SK-N-SH (cell line): ENCODE measurements around the gene RAI1. TPM values are rescaled to one million over a fixed set of nuclear protein-coding genes. Genes with fewer than 3 reads are reported as not detected.

Experiments used
- CTCF ChIA-PET: fragments of 300-600, 350-600 bp; formaldehyde crosslinking; extraction: SDS; loops from one replicate; lab custom pipeline; 2021; lab: Yijun Ruan, JAX
- POLR2A ChIA-PET: fragments of 350-600 bp; sonication (Branson Sonifier 250); formaldehyde crosslinking; extraction: SDS; loops from one replicate; lab custom pipeline; 2020; ENCODE audit warnings: antibody characterized with exemption, inconsistent platforms; lab: Yijun Ruan, JAX
- DNase-seq: peaks from one replicate; pipeline ENCODE4 v3.0.0; 2012
- H2AFZ ChIP-seq: fragments of 200-600 bp; sonication (generic); 2 replicates; pipeline ENCODE4 v1.8.1; 2016; ENCODE audit warnings: antibody characterized with exemption, mild to moderate bottlenecking, low read depth
- H3F3A ChIP-seq: fragments of 200-600 bp; sonication (generic); replicated peaks from 2 replicates; pipeline ENCODE3; 2016; ENCODE audit warnings: antibody characterized with exemption, mild to moderate bottlenecking; ENCODE audit not compliant: insufficient read depth
- H3K27ac ChIP-seq, 2 experiments: fragments of 200-500 bp in 1 of 2; fragments of 200-600 bp in 1 of 2; sonication (Bioruptor generic) in 1 of 2; sonication (generic), shearing (Covaris generic) in 1 of 2; 2 replicates each; pipeline versions ENCODE4 v1.5.1 to v1.6.1; 2014 to 2016; ENCODE audit warnings: low read depth in 2 of 2, inconsistent platforms in 1 of 2, low read length in 1 of 2, mild to moderate bottlenecking in 1 of 2, mixed read lengths in 1 of 2
- H3K27me3 ChIP-seq: fragments of 200-600 bp; sonication (generic), shearing (Covaris generic); 2 replicates; pipeline ENCODE4 v1.6.1; 2016; ENCODE audit warnings: mixed run types; ENCODE audit not compliant: insufficient read depth
- H3K36me3 ChIP-seq, 2 experiments: fragments of 200-500 bp in 1 of 2; fragments of 200-600 bp in 1 of 2; sonication (Bioruptor generic) in 1 of 2; sonication (generic) in 1 of 2; replicated peaks in 1 of 2; 2 replicates each; pipeline versions ENCODE3 to v1.5.1; 2014 to 2016; ENCODE audit warnings: low read length in 1 of 2, mild to moderate bottlenecking in 1 of 2; ENCODE audit not compliant: insufficient read depth in 2 of 2, control insufficient read depth in 1 of 2
- H3K4me1 ChIP-seq, 2 experiments: fragments of 200-500 bp in 1 of 2; fragments of 200-600 bp in 1 of 2; sonication (Bioruptor generic) in 1 of 2; sonication (generic), shearing (Covaris generic) in 1 of 2; 2 replicates each; pipeline versions ENCODE4 v1.5.1 to v1.6.1; 2014 to 2016; ENCODE audit warnings: low read depth in 1 of 2, low read length in 1 of 2, mixed run types in 1 of 2; ENCODE audit not compliant: insufficient read depth in 2 of 2, control insufficient read depth in 1 of 2
- H3K4me2 ChIP-seq: fragments of 200-600 bp; sonication (generic), shearing (Covaris generic); 2 replicates; pipeline ENCODE4 v1.6.1; 2017; ENCODE audit warnings: mixed run types
- H3K4me3 ChIP-seq, 2 experiments: fragments of 200-500 bp in 1 of 2; fragments of 200-600 bp in 1 of 2; sonication (Bioruptor generic) in 1 of 2; sonication (generic), shearing (Covaris generic) in 1 of 2; 2 replicates each; pipeline versions ENCODE4 v1.5.1 to v1.8.1; 2014 to 2016; ENCODE audit warnings: low read depth in 2 of 2, inconsistent platforms in 1 of 2, low read length in 1 of 2, mild to moderate bottlenecking in 1 of 2, mixed read lengths in 1 of 2, moderate library complexity in 1 of 2
- H3K79me2 ChIP-seq: fragments of 200-600 bp; sonication (generic); 2 replicates; pipeline ENCODE4 v1.8.1; 2017; ENCODE audit warnings: mild to moderate bottlenecking; ENCODE audit not compliant: insufficient read depth
- H3K9ac ChIP-seq: fragments of 200-600 bp; sonication (generic); 2 replicates; pipeline ENCODE4 v1.6.1; 2017; ENCODE audit warnings: mixed run types
- H3K9me2 ChIP-seq: fragments of 200-600 bp; sonication (generic); 2 replicates; pipeline ENCODE4 v1.6.1; 2017; ENCODE audit warnings: mixed run types
- H3K9me3 ChIP-seq: fragments of 200-600 bp; sonication (generic); 2 replicates; pipeline ENCODE4 v1.6.1; 2017; ENCODE audit warnings: mixed run types, mild to moderate bottlenecking, moderate library complexity
- H4K20me1 ChIP-seq: fragments of 200-600 bp; sonication (generic); 2 replicates; pipeline ENCODE4 v1.6.1; 2017; ENCODE audit warnings: mild to moderate bottlenecking, mixed run types; ENCODE audit not compliant: insufficient read depth
- CHD2 ChIP-seq: fragments of 150-350 bp; IDR thresholded peaks from 2 replicates; pipeline ENCODE4 v1.6.1; 2018; ENCODE audit warnings: low read length; ENCODE audit not compliant: partially characterized antibody
- CTCF ChIP-seq: fragments of 200-600 bp; sonication (generic); IDR thresholded peaks from 2 replicates; pipeline ENCODE4 v1.6.1; 2017; ENCODE audit warnings: antibody characterized with exemption, mild to moderate bottlenecking, moderate library complexity
- EP300 ChIP-seq, 2 experiments: IDR thresholded peaks; 2 replicates each; pipeline versions ENCODE4 v1.4.0 to v1.6.1; 2012; ENCODE audit warnings: borderline replicate concordance in 1 of 2, low read depth in 1 of 2, low read length in 1 of 2
- FOSL2 ChIP-seq: IDR thresholded peaks from 2 replicates; pipeline ENCODE4 v1.4.0; 2012; ENCODE audit warnings: low read depth, mild to moderate bottlenecking, moderate library complexity, borderline replicate concordance
- FOXJ3 ChIP-seq: sonication (generic); formaldehyde crosslinking; IDR thresholded peaks from 2 replicates; pipeline ENCODE4 v1.5.1; 2020; ENCODE audit warnings: mild to moderate bottlenecking, missing genetic modification reagents
- FOXM1 ChIP-seq: IDR thresholded peaks from 2 replicates; pipeline ENCODE4 v1.4.0; 2012; ENCODE audit warnings: low read depth, mild to moderate bottlenecking
- GABPA ChIP-seq: IDR thresholded peaks from 2 replicates; pipeline ENCODE4 v1.4.0; 2012; ENCODE audit warnings: low read depth, mild to moderate bottlenecking
- GATA2 ChIP-seq: sonication (generic); formaldehyde crosslinking; IDR thresholded peaks from 2 replicates; pipeline ENCODE4 v1.5.0; 2020; ENCODE audit warnings: mild to moderate bottlenecking, missing genetic modification reagents
- POLR2AphosphoS5 ChIP-seq: IDR thresholded peaks from 2 replicates; pipeline ENCODE4 v1.6.1; 2012; ENCODE audit warnings: low read depth, low read length
- RAD21 ChIP-seq: IDR thresholded peaks from 2 replicates; pipeline ENCODE4 v1.6.1; 2012; ENCODE audit warnings: mild to moderate bottlenecking, low read length
- RCOR1 ChIP-seq: fragments of 150-350 bp; IDR thresholded peaks from 2 replicates; pipeline ENCODE4 v1.6.1; 2017; ENCODE audit warnings: antibody characterized with exemption, low read length
- RFX5 ChIP-seq: IDR thresholded peaks from 2 replicates; pipeline ENCODE4 v1.6.1; 2012; ENCODE audit warnings: mild to moderate bottlenecking, improper control_type of control experiment, low read length
- RXRA ChIP-seq: IDR thresholded peaks from 2 replicates; pipeline ENCODE4 v1.4.0; 2012; ENCODE audit warnings: low read depth, mild to moderate bottlenecking, borderline replicate concordance
- SMC3 ChIP-seq: IDR thresholded peaks from 2 replicates; pipeline ENCODE4 v1.6.1; 2012; ENCODE audit warnings: low read depth, low read length, improper control_type of control experiment
- TCF12 ChIP-seq: IDR thresholded peaks from 2 replicates; pipeline ENCODE4 v1.4.0; 2012
- YY1 ChIP-seq: IDR thresholded peaks from 2 replicates; pipeline ENCODE4 v1.4.0; 2012; ENCODE audit warnings: low read depth, mild to moderate bottlenecking
- WGBS: methylation state at CpG from one replicate; pipeline ENCODE4 v1.1.6; 2017; ENCODE audit warnings: low lambda C conversion rate; 5-methylcytosine and 5-hydroxymethylcytosine counted together
- polyA plus RNA-seq, 3 experiments: library from polyadenylated mRNA; depleted of rRNA; stranded (reverse); fragments of >200 nt; gene quantifications; 2 replicates each; pipeline ENCODE4 v1.2.3, GENCODE V29; 2012
- TF ChIP-seq, protein P1 (sequence below): IDR thresholded peaks from 2 replicates; pipeline ENCODE4 v1.4.0; 2012; ENCODE audit warnings: low read depth
- TF ChIP-seq, protein P2 (sequence below): IDR thresholded peaks from 2 replicates; pipeline ENCODE4 v1.6.1; 2012; ENCODE audit warnings: mild to moderate bottlenecking, low read depth, low read length, moderate library complexity
- TF ChIP-seq, protein P3 (sequence below): IDR thresholded peaks from 2 replicates; pipeline ENCODE4 v1.4.0; 2012; ENCODE audit warnings: low read depth, borderline replicate concordance
- TF ChIP-seq, protein P4 (sequence below): fragments of 150-350 bp; IDR thresholded peaks from 2 replicates; pipeline ENCODE4 v1.6.1; 2017; ENCODE audit warnings: antibody characterized with exemption, low read length, low read depth, borderline replicate concordance
- TF ChIP-seq, protein P5 (sequence below): IDR thresholded peaks from 2 replicates; pipeline ENCODE4 v1.4.0; 2012; ENCODE audit warnings: low read depth, borderline replicate concordance
- TF ChIP-seq, protein P6 (sequence below): fragments of 150-350 bp; IDR thresholded peaks from 2 replicates; pipeline ENCODE4 v1.6.1; 2016; ENCODE audit warnings: mild to moderate bottlenecking, low read depth, low read length

The RAI1 gene
- 2.6 and 4.7 TPM in 2 replicates for polyA plus RNA-seq (2012; rRNA removed)
- polyA plus RNA-seq (2012; cell fraction: cytosol; rRNA removed), result 3.4 and 3.9 TPM in 2 replicates
- polyA plus RNA-seq (2012; cell fraction: nucleus; rRNA removed), result 16.7 and 20.0 TPM in 2 replicates

GRCh38 chr17:17681187-17681743 is at the start of gene RAI1:
RAI1 (plus strand) TSS chr17:17681458; CDS start chr17:17792949, 111,491 bp downstream.
- Histone ChIP-seq H3K79me2 (peaks cover 47% of the 10 kb centered on the region), H3K27ac (peak within 1 kb of the TSS; percentile 94 to 96), H3K4me2 (peak within 1 kb of the TSS; percentile 97), H3K9me2 (no peaks in the 10 kb centered on the region), H3K4me1 (peaks cover 23 to 29% of the 10 kb centered on the region in 2 experiments), H3K36me3 (no peaks in the 10 kb centered on the region), H3K9me3 (no peaks in the 10 kb centered on the region), H3K27me3 (no peaks in the 10 kb centered on the region), H3K9ac (peak within 1 kb of the TSS; percentile 95), H3K4me3 (peak within 1 kb of the TSS; percentile 81 to 85), H2AFZ (peak within 1 kb of the TSS; percentile 52; the same call in 1 of the 2 replicates), H3F3A (peaks cover 14% of the 10 kb centered on the region), H4K20me1 (peaks cover 11% of the 10 kb centered on the region)
- ChIA-PET POLR2A (interaction anchor here (0.6 to 2.3 kb wide), 7 partner anchors 12 to 155 kb away, joined by 3 to 9 read pairs (median 5); partner anchors contain the start of gene SREBF1), CTCF (interaction anchor here (0.6 to 5.6 kb wide), 55 partner anchors 10 to 377 kb away, joined by 3 to 66 read pairs (median 4); partner anchors contain the start of gene SREBF1)
- WGBS, result 20% methylated on average over 1 of the region's 84 CpGs
- DNase-seq, result peak; percentile 95
- TF ChIP-seq, protein P1, sequence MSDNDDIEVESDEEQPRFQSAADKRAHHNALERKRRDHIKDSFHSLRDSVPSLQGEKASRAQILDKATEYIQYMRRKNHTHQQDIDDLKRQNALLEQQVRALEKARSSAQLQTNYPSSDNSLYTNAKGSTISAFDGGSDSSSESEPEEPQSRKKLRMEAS, result peak; percentile 25; the same call in 1 of the 2 replicates
- TF ChIP-seq FOXM1 (no peak), YY1 (no peak), GATA2 (CRISPR knock-in tag) (no peak), FOSL2 (no peak), RAD21 (peak; percentile 75), SMC3 (peak; percentile 82), CHD2 (peak; percentile 24), FOXJ3 (no peak), GABPA (peak; percentile 55), CTCF (peak; percentile 59), RFX5 (no peak), TCF12 (no peak), POLR2AphosphoS5 (no peak), RXRA (no peak), RCOR1 (no peak), EP300 (IDR thresholded peaks at IDR 0.05; ENCODE audit: borderline replicate concordance in 1 of 2, low read depth in 1 of 2, low read length in 1 of 2) (no peak)
- TF ChIP-seq, protein P2, sequence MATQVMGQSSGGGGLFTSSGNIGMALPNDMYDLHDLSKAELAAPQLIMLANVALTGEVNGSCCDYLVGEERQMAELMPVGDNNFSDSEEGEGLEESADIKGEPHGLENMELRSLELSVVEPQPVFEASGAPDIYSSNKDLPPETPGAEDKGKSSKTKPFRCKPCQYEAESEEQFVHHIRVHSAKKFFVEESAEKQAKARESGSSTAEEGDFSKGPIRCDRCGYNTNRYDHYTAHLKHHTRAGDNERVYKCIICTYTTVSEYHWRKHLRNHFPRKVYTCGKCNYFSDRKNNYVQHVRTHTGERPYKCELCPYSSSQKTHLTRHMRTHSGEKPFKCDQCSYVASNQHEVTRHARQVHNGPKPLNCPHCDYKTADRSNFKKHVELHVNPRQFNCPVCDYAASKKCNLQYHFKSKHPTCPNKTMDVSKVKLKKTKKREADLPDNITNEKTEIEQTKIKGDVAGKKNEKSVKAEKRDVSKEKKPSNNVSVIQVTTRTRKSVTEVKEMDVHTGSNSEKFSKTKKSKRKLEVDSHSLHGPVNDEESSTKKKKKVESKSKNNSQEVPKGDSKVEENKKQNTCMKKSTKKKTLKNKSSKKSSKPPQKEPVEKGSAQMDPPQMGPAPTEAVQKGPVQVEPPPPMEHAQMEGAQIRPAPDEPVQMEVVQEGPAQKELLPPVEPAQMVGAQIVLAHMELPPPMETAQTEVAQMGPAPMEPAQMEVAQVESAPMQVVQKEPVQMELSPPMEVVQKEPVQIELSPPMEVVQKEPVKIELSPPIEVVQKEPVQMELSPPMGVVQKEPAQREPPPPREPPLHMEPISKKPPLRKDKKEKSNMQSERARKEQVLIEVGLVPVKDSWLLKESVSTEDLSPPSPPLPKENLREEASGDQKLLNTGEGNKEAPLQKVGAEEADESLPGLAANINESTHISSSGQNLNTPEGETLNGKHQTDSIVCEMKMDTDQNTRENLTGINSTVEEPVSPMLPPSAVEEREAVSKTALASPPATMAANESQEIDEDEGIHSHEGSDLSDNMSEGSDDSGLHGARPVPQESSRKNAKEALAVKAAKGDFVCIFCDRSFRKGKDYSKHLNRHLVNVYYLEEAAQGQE, result no peak
- TF ChIP-seq, protein P3, sequence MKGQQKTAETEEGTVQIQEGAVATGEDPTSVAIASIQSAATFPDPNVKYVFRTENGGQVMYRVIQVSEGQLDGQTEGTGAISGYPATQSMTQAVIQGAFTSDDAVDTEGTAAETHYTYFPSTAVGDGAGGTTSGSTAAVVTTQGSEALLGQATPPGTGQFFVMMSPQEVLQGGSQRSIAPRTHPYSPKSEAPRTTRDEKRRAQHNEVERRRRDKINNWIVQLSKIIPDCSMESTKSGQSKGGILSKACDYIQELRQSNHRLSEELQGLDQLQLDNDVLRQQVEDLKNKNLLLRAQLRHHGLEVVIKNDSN, result no peak
- TF ChIP-seq, protein P4, sequence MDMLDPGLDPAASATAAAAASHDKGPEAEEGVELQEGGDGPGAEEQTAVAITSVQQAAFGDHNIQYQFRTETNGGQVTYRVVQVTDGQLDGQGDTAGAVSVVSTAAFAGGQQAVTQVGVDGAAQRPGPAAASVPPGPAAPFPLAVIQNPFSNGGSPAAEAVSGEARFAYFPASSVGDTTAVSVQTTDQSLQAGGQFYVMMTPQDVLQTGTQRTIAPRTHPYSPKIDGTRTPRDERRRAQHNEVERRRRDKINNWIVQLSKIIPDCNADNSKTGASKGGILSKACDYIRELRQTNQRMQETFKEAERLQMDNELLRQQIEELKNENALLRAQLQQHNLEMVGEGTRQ, result no peak
- TF ChIP-seq, protein P5, sequence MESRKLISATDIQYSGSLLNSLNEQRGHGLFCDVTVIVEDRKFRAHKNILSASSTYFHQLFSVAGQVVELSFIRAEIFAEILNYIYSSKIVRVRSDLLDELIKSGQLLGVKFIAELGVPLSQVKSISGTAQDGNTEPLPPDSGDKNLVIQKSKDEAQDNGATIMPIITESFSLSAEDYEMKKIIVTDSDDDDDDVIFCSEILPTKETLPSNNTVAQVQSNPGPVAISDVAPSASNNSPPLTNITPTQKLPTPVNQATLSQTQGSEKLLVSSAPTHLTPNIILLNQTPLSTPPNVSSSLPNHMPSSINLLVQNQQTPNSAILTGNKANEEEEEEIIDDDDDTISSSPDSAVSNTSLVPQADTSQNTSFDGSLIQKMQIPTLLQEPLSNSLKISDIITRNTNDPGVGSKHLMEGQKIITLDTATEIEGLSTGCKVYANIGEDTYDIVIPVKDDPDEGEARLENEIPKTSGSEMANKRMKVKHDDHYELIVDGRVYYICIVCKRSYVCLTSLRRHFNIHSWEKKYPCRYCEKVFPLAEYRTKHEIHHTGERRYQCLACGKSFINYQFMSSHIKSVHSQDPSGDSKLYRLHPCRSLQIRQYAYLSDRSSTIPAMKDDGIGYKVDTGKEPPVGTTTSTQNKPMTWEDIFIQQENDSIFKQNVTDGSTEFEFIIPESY, result no peak
- TF ChIP-seq, protein P6, sequence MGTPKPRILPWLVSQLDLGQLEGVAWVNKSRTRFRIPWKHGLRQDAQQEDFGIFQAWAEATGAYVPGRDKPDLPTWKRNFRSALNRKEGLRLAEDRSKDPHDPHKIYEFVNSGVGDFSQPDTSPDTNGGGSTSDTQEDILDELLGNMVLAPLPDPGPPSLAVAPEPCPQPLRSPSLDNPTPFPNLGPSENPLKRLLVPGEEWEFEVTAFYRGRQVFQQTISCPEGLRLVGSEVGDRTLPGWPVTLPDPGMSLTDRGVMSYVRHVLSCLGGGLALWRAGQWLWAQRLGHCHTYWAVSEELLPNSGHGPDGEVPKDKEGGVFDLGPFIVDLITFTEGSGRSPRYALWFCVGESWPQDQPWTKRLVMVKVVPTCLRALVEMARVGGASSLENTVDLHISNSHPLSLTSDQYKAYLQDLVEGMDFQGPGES, result no peak
